Stimulated activated naive CD8-positive, alpha-beta T cell treated with anti-CD3 and anti-CD28 coated beads, Interleukin-15, Interleukin-2, amounts not matched to agents 100 ng/mL and 50 ng/mL, for 24 hours (primary cell): ENCODE data around the gene IGSF6.
"Not testable (repeated sequence)": the region's sequence is repeated elsewhere in the genome, so short reads cannot be mapped to it uniquely, and the experiment has no call there.

Source experiments
- H3K27ac Mint-ChIP-seq: one replicate; pipeline ENCODE4 v1.8.0; 2021; ENCODE audit warnings: mild to moderate bottlenecking, mixed read lengths
- H3K27me3 Mint-ChIP-seq: one replicate; pipeline ENCODE4 v1.8.0; 2021; ENCODE audit warnings: mixed read lengths
- H3K36me3 Mint-ChIP-seq: one replicate; pipeline ENCODE4 v1.8.0; 2021; ENCODE audit warnings: low read depth, mixed read lengths
- H3K4me1 Mint-ChIP-seq: one replicate; pipeline ENCODE4 v1.8.0; 2021; ENCODE audit warnings: low read depth, mixed read lengths
- H3K4me3 Mint-ChIP-seq: one replicate; pipeline ENCODE4 v1.8.0; 2021; ENCODE audit warnings: mild to moderate bottlenecking, mixed read lengths
- H3K9me3 Mint-ChIP-seq: one replicate; pipeline ENCODE4 v1.8.0; 2021; ENCODE audit warnings: mixed read lengths

The IGSF6 gene

GRCh38 chr16:21664801-21665492 is 12.5 kb upstream of the IGSF6 start:
- Mint-ChIP-seq H3K9me3 (no peaks in the 10 kb centered on the region), H3K4me1 (peaks cover 25% of the 10 kb centered on the region), H3K27ac (no peak overlapping the region), H3K4me3 (no peak overlapping the region), H3K27me3 (peaks cover 3% of the 10 kb centered on the region), H3K36me3 (no peaks in the 10 kb centered on the region)

GRCh38 chr16:21663889-21664647 is 11.7 kb upstream of the IGSF6 start, which contains the start of gene OTOA:
Gene OTOA (plus strand): TSS chr16:21663968. CDS start chr16:21678515, 14,547 bp downstream.
- Mint-ChIP-seq H3K4me3 (peak within 1 kb of the TSS; percentile 64), H3K4me1 (peaks cover 25% of the 10 kb centered on the region), H3K27ac (no peak within 1 kb of the TSS), H3K27me3 (peaks cover 3% of the 10 kb centered on the region), H3K9me3 (no peaks in the 10 kb centered on the region), H3K36me3 (no peaks in the 10 kb centered on the region)

DNA sequence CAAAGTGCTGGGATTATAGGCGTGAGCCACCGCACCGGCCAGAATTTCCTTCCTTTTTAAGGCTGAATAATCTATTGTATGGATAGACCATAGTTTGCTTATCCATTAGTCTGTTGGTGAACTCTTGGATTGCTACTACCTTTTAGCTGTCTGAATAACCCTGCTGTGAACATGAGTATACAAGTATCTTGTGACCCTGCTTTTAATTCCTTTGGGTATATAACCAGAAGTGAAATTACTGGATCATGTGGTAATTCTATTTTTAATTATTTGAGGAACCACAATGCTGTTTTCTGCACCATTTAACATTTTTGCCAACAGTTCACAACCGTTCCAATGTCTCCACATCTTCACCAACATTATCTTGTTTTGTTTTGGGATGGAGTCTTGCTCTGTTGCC is 6.7 kb upstream of the IGSF6 start:
- no peak overlapping the region for H3K4me3 Mint-ChIP-seq
- H3K36me3 Mint-ChIP-seq: peaks cover 26% of the 10 kb centered on the region
- H3K27me3 Mint-ChIP-seq: peaks cover 3% of the 10 kb centered on the region
- peaks cover 53% of the 10 kb centered on the region for H3K4me1 Mint-ChIP-seq
- no peaks in the 10 kb centered on the region for H3K9me3 Mint-ChIP-seq
- H3K27ac Mint-ChIP-seq: no peak overlapping the region

- no peaks in the 10 kb centered on the region for H3K9me3 Mint-ChIP-seq
- no peaks in the 10 kb centered on the region for H3K27me3 Mint-ChIP-seq
- H3K36me3 Mint-ChIP-seq: peaks cover 26% of the 10 kb centered on the region
- H3K4me1 Mint-ChIP-seq: peaks cover 56% of the 10 kb centered on the region
- peak overlapping the region; percentile 32 for H3K27ac Mint-ChIP-seq
- peak overlapping the region; percentile 30 for H3K4me3 Mint-ChIP-seq
These were observed 4.7 kb upstream of the IGSF6 start for GRCh38 chr16:21656795-21657768.

GRCh38 chr16:21654881-21655280 is 2.5 kb upstream of the IGSF6 start:
- no peaks in the 10 kb centered on the region for H3K27me3 Mint-ChIP-seq
- H3K9me3 Mint-ChIP-seq: no peaks in the 10 kb centered on the region
- H3K36me3 Mint-ChIP-seq: peaks cover 26% of the 10 kb centered on the region
- peaks cover 51% of the 10 kb centered on the region for H3K4me1 Mint-ChIP-seq
- H3K27ac Mint-ChIP-seq: no peak overlapping the region
- no peak overlapping the region for H3K4me3 Mint-ChIP-seq

DNA sequence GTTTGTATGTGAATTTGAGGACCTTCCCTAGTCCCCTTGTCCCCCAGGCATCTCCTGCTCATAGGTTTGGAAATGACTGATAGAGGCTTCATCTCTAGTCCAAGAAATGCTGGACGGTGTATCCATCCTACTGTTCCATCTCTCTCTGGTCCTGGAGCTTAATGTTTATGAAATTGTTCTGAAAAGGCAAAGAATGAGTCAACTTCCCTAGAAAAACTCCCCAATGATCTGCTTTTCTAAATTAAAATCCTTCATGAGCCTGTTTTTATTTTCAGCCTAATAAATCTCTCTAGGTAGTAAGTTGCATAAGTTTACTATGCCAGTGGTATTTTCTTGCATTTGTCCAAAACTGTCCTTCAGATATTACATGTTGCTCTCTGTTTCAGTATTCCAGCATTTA is 2.1 kb upstream of the IGSF6 start:
- Mint-ChIP-seq H3K4me3 (no peak overlapping the region), H3K9me3 (no peaks in the 10 kb centered on the region), H3K36me3 (peaks cover 26% of the 10 kb centered on the region), H3K27ac (peak overlapping the region; percentile 22), H3K4me1 (peaks cover 51% of the 10 kb centered on the region), H3K27me3 (no peaks in the 10 kb centered on the region)

DNA sequence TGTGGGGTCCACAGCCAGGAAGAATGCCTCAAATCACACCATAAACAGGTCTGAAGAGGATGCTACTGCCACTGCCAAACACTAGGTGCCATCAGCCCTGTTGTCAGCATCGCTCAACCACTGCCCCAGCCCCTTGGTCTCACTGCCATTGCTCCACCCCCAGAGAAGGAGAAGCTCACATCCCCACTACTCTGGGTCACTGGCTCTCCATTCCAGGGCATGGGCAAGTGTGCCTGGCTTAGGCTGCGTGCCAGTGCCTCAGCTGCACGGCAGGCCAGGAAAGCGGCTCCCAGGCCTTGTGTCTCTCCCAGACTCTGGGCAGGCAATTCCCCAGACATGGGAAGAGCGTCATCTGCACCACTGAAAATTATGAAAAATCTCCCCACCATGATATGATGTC is 1.2 kb upstream of the IGSF6 start:
- Mint-ChIP-seq H3K4me1 (peaks cover 58% of the 10 kb centered on the region), H3K27ac (no peak overlapping the region)

DNA sequence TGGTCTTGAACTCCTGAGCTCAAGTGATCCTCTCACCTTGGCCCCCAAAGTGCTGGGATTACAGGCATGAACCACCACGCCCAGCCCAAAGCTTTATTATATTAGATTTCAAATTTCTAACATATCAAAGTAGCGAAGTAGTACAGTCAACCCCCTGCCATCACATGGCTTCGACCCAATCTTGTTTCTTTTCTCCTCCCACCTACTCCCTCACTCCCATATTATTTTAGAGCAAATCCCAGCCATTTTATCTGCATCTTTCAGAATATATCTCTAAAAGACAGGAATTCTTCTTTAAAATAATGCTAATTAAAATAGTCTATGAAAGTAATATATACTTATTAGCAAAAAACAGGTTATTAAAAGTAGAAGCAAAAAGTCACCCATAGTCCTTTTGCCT is 893 bp downstream of the IGSF6 start:
- Mint-ChIP-seq H3K27me3 (no peaks in the 10 kb centered on the region), H3K4me3 (no peak overlapping the region), H3K4me1 (peaks cover 60% of the 10 kb centered on the region), H3K27ac (no peak overlapping the region), H3K9me3 (no peaks in the 10 kb centered on the region), H3K36me3 (peaks cover 17% of the 10 kb centered on the region)

More for the DNA sequence above, 1.2 kb upstream of the IGSF6 start:
- Mint-ChIP-seq H3K36me3 (peaks cover 26% of the 10 kb centered on the region), H3K27me3 (no peaks in the 10 kb centered on the region), H3K4me3 (no peak overlapping the region), H3K9me3 (no peaks in the 10 kb centered on the region)

DNA sequence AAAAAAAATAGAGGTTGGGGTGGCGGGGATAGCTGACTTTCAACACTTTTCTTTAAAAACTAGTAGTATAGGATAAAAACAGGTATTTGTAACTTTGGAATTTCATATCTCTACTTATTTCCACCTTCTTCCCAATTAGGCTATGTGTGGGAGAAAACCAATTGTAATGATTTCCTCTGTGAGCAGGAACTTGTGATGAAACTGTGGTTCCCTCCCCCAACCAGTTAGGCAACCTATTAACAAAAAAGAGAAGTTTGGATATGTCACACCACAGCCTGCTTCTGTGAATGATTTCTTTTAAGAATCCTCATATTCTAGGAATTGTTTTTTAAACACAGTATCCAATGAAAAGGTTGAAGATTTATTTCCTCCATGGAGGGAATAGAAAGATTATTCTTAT is 1.9 kb downstream of the IGSF6 start:
- Mint-ChIP-seq H3K9me3 (no peaks in the 10 kb centered on the region), H3K4me3 (no peak overlapping the region), H3K36me3 (peaks cover 7% of the 10 kb centered on the region), H3K27me3 (no peaks in the 10 kb centered on the region), H3K4me1 (peaks cover 65% of the 10 kb centered on the region), H3K27ac (no peak overlapping the region)

GRCh38 chr16:21649826-21650406 is 2.5 kb downstream of the IGSF6 start:
- not testable (repeated sequence) for H3K27me3 Mint-ChIP-seq, H3K4me3 Mint-ChIP-seq, H3K36me3 Mint-ChIP-seq, H3K9me3 Mint-ChIP-seq, H3K27ac Mint-ChIP-seq
- peaks cover 71% of the 10 kb centered on the region for H3K4me1 Mint-ChIP-seq

- Mint-ChIP-seq H3K27ac (peak overlapping the region; percentile 91), H3K9me3 (no peaks in the 10 kb centered on the region), H3K36me3 (no peaks in the 10 kb centered on the region), H3K4me1 (peaks cover 68% of the 10 kb centered on the region), H3K27me3 (no peaks in the 10 kb centered on the region), H3K4me3 (peak overlapping the region; percentile 48)
These were observed 4.7 kb downstream of the IGSF6 start for GRCh38 chr16:21647562-21648164.

DNA sequence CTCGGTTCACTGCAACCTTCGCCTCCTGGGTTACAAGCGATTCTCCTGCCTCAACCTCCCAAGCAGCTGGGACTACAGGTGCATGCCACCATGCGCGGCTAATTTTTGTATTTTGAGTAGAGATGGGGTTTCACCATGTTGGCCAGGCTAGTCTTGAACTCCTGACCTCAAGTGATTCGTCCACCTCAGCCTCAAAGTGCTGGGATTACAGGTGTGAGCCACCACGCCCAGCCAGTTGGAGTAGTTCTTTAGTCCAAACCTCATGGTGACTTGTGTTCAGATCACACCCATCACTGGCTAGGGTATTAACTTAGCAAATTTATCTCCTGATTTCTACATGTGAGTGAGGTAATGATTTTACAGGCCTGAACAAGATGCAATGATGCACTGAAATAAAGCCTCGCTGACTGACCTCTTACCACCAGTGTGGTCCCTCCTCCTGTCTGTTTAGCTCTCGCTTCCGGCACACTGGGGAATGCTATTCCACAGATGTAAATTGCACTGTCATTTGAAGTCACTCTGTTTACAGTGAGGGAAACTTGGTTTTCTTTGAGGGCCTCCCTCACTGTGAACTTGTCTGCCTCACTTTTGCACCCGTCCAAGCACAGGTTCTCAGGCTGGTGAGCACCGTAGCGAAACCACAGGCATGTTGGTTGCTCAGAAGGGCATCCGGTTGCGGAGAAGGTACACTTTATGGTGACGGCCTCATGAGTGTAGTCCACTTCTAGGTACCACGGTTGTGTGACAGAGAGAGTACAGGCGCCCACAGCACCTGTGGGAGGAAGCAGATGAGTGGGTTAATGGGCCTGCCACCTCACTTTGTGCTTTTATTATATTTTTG is 5.5 kb downstream of the IGSF6 start:
- Mint-ChIP-seq H3K4me3 (peak overlapping the region; percentile 82), H3K4me1 (peaks cover 66% of the 10 kb centered on the region), H3K27ac (peak overlapping the region; percentile 79), H3K9me3 (no peaks in the 10 kb centered on the region), H3K36me3 (no peaks in the 10 kb centered on the region), H3K27me3 (no peaks in the 10 kb centered on the region)

GRCh38 chr16:21646091-21646490 is 6.3 kb downstream of the IGSF6 start:
- Mint-ChIP-seq H3K27ac (peak overlapping the region; percentile 79), H3K4me1 (peaks cover 60% of the 10 kb centered on the region), H3K4me3 (peak overlapping the region; percentile 82), H3K27me3 (no peaks in the 10 kb centered on the region), H3K9me3 (no peaks in the 10 kb centered on the region), H3K36me3 (no peaks in the 10 kb centered on the region)
